ENCODE data around the gene SAP25. TPM values are rescaled to one million over a fixed set of nuclear protein-coding genes. Genes with fewer than 3 reads are reported as not detected.

The SAP25 gene
- total RNA-seq, 2 donors from 2014 or later: not detected

GRCh38 chr7:100590077-100590737, 16.5 kb upstream of the SAP25 start:
- intact Hi-C loops (cut with DNase I): no loop called here

GRCh38 chr7:100589341-100589947, 15.7 kb upstream of the SAP25 start:
- H3K36me3 ChIP-seq (replicated peaks in 1 of 2; ENCODE audit: insufficient read depth in 1 of 2, low read depth in 2 of 2): no peaks in the 10 kb centered on the region
- TF ChIP-seq POLR2A (IDR thresholded peaks at IDR 0.05): no peak
- TF ChIP-seq CTCF (IDR thresholded peaks at IDR 0.05): no peak
- no peaks in the 10 kb centered on the region for H3K27me3 ChIP-seq
- peaks cover 15% of the 10 kb centered on the region for H3K4me1 ChIP-seq
- DNase-seq (no peak), ATAC-seq (no peak)
- H3K27ac ChIP-seq: peak overlapping the region in 1 of 4 donors; percentile 39
- H3K4me3 ChIP-seq: no peak overlapping the region
- 52 to 55% methylated on average over 7 of the region's 7 CpGs for WGBS, 2 donors
- intact Hi-C loops (cut with DNase I): no loop called here
- no peaks in the 10 kb centered on the region for H3K9me3 ChIP-seq

More at GRCh38 chr7:100590077-100590737, 16.5 kb upstream of the SAP25 start:
- Histone ChIP-seq H3K4me3 (no peak overlapping the region), H3K4me1 (peaks cover 8% of the 10 kb centered on the region), H3K27ac (peak overlapping the region in 1 of 4 donors; percentile 39), H3K36me3 (replicated peaks in 1 of 2; ENCODE audit: insufficient read depth in 1 of 2, low read depth in 2 of 2) (no peaks in the 10 kb centered on the region), H3K9me3 (no peaks in the 10 kb centered on the region), H3K27me3 (no peaks in the 10 kb centered on the region)
- WGBS, 2 donors: 48 to 55% methylated on average over 20 of the region's 20 CpGs
- DNase-seq: no peak
- no peak for ATAC-seq
- TF ChIP-seq CTCF (IDR thresholded peaks at IDR 0.05) (no peak), POLR2A (IDR thresholded peaks at IDR 0.05) (no peak)

DNA sequence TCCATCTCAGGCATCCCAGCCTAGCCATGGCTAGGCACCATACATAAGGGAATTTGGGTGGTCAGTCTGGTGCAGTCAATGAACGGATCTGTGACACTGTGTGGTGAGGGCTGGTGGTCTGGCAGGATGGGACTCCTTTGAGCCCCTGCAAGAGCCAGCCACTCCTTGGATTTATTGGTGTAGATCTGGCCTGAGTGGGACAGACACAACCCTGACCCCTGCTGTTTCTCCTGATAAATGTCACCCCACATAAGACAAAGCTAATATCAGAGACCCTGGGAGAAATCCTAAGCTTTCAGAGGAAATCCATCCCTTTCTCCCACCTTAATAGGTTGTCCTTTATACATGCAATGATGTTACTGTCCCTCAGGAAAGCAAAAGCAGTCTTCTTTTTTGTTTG, 14.7 kb upstream of the SAP25 start:
- Histone ChIP-seq H3K4me3 (no peak overlapping the region), H3K27me3 (no peaks in the 10 kb centered on the region), H3K36me3 (replicated peaks in 1 of 2; ENCODE audit: insufficient read depth in 1 of 2, low read depth in 2 of 2) (no peaks in the 10 kb centered on the region), H3K4me1 (peaks cover 25% of the 10 kb centered on the region), H3K27ac (no peak overlapping the region), H3K9me3 (no peaks in the 10 kb centered on the region)
- no peak for ATAC-seq
- peak in 3 of 7 experiments; percentile 9 to 42 (median 25) for TF ChIP-seq CTCF (IDR thresholded peaks at IDR 0.05)
- no peak for TF ChIP-seq POLR2A (IDR thresholded peaks at IDR 0.05)
- intact Hi-C loops (cut with DNase I): no loop called here
- WGBS, 2 donors: 57 to 72% methylated on average over 1 of the region's 1 CpG
- no peak for DNase-seq

- Histone ChIP-seq H3K9me3 (no peaks in the 10 kb centered on the region), H3K36me3 (replicated peaks in 1 of 2; ENCODE audit: insufficient read depth in 1 of 2, low read depth in 2 of 2) (peaks cover 0 to 2% of the 10 kb centered on the region in 2 donors), H3K4me1 (peaks cover 45% of the 10 kb centered on the region), H3K27me3 (no peaks in the 10 kb centered on the region), H3K4me3 (peak within 1 kb of the TSS; percentile 38 to 84), H3K27ac (peak within 1 kb of the TSS; percentile 98 to 100 (median 99))
- peak; percentile 99 to 100 (median 99) for DNase-seq
- no peak for TF ChIP-seq CTCF (IDR thresholded peaks at IDR 0.05)
- TF ChIP-seq POLR2A (IDR thresholded peaks at IDR 0.05): no peak
- intact Hi-C loops (cut with DNase I): no loop called here
- peak; percentile 89 for ATAC-seq
- WGBS, 2 donors: 0 to 1% methylated on average over 34 to 52 of the region's 53 CpGs
Measured at GRCh38 chr7:100586266-100587025, 12.7 kb upstream of the SAP25 start, which contains the start of gene FBXO24. Gene FBXO24 (plus strand): TSS chr7:100586328. CDS start chr7:100586626, 298 bp downstream.

Data from body of pancreas (tissue), 4 donors.